Mesendoderm (in vitro differentiated cells): ENCODE results near the gene PTPN2.
"Not testable (repeated sequence)": the region's sequence is repeated elsewhere in the genome, so short reads cannot be mapped to it uniquely, and the experiment has no call there.

Experiments
- DNase-seq: peaks from one replicate; pipeline ENCODE4 v3.0.0; 2013
- H2AK5ac ChIP-seq: 2 replicates; pipeline ENCODE4 v1.6.1; 2013; ENCODE audit warnings: low read length, inconsistent platforms
- H2BK120ac ChIP-seq: 2 replicates; pipeline ENCODE4 v1.6.1; 2013; ENCODE audit warnings: low read depth, mild to moderate bottlenecking, low read length, moderate library complexity, mixed read lengths
- H2BK15ac ChIP-seq: replicated peaks from 2 replicates; pipeline ENCODE4 v1.6.1; 2013; ENCODE audit warnings: low read depth, mild to moderate bottlenecking, moderate library complexity
- H2BK5ac ChIP-seq: 2 replicates; pipeline ENCODE4 v1.6.1; 2013; ENCODE audit warnings: low read length, inconsistent platforms
- H3K18ac ChIP-seq: 2 replicates; pipeline ENCODE4 v1.6.1; 2013; ENCODE audit warnings: mild to moderate bottlenecking, low read length, mixed read lengths
- H3K23ac ChIP-seq: one replicate; pipeline ENCODE4 v1.6.1; 2013; ENCODE audit warnings: low read length
- H3K27ac ChIP-seq: 2 replicates; pipeline ENCODE4 v1.5.1; 2013; ENCODE audit warnings: low read depth, mild to moderate bottlenecking, inconsistent platforms, low read length, moderate library complexity
- H3K27me3 ChIP-seq: 2 replicates; pipeline ENCODE4 v1.6.1; 2013; ENCODE audit warnings: low read length, control low read depth, mild to moderate bottlenecking, inconsistent platforms; ENCODE audit not compliant: insufficient read depth, poor library complexity
- H3K36me3 ChIP-seq: 2 replicates; pipeline ENCODE4 v1.6.1; 2013; ENCODE audit warnings: low read length, inconsistent platforms; ENCODE audit not compliant: control insufficient read depth, insufficient read depth
- H3K4ac ChIP-seq: one replicate; pipeline ENCODE4 v1.6.1; 2013; ENCODE audit warnings: low read depth, mild to moderate bottlenecking, low read length, moderate library complexity
- H3K4me1 ChIP-seq: 2 replicates; pipeline ENCODE4 v1.6.1; 2013; ENCODE audit warnings: low read depth, low read length, inconsistent platforms; ENCODE audit not compliant: control insufficient read depth
- H3K4me2 ChIP-seq: 2 replicates; pipeline ENCODE4 v1.6.1; 2013; ENCODE audit warnings: low read length
- H3K4me3 ChIP-seq: 2 replicates; pipeline ENCODE4 v1.5.1; 2013; ENCODE audit warnings: mild to moderate bottlenecking, low read length
- H3K56ac ChIP-seq: one replicate; pipeline ENCODE4 v1.6.1; 2013; ENCODE audit warnings: low read length
- H3K79me1 ChIP-seq: 2 replicates; pipeline ENCODE4 v1.6.1; 2013; ENCODE audit warnings: low read length, inconsistent platforms
- H3K79me2 ChIP-seq: 2 replicates; pipeline ENCODE4 v1.6.1; 2013; ENCODE audit warnings: mild to moderate bottlenecking, low read length; ENCODE audit not compliant: control insufficient read depth, insufficient read depth
- H3K9ac ChIP-seq: 2 replicates; pipeline ENCODE4 v1.6.1; 2013; ENCODE audit warnings: low read length, inconsistent platforms
- H4K5ac ChIP-seq: one replicate; pipeline ENCODE4 v1.6.1; 2013; ENCODE audit warnings: low read length
- H4K8ac ChIP-seq: one replicate; pipeline ENCODE4 v1.6.1; 2013; ENCODE audit warnings: low read depth, mild to moderate bottlenecking, control low read depth, low read length, moderate library complexity
- WGBS: extraction: QIAGEN DNeasy Blood & Tissue Kit; methylation state at CpG from one replicate; pipeline ENCODE4 v1.1.7; 2013; ENCODE audit warnings: low lambda C conversion rate, missing lambda C conversion rate; ENCODE audit not compliant: insufficient coverage; ENCODE audit errors: extremely low coverage; 5-methylcytosine and 5-hydroxymethylcytosine counted together

PTPN2 gene

GRCh38 chr18:12882453-12883371, 1.3 kb downstream of the PTPN2 start:
- no peak overlapping the region for H4K5ac ChIP-seq
- H3K27me3 ChIP-seq: no peaks in the 10 kb centered on the region
- H3K27ac ChIP-seq: peak overlapping the region; percentile 95
- DNase-seq: peak; percentile 10
- no peak overlapping the region for H2BK5ac ChIP-seq
- peak overlapping the region; percentile 86 for H3K56ac ChIP-seq
- peaks cover 20% of the 10 kb centered on the region for H3K79me1 ChIP-seq
- peaks cover 48% of the 10 kb centered on the region for H3K79me2 ChIP-seq
- peak overlapping the region; percentile 85 for H3K4me2 ChIP-seq
- peak overlapping the region; percentile 62 for H3K4ac ChIP-seq
- no peak overlapping the region for H2BK15ac ChIP-seq
- no peak overlapping the region for H2BK120ac ChIP-seq
- peaks cover 24% of the 10 kb centered on the region for H3K4me1 ChIP-seq
- H3K4me3 ChIP-seq: peak overlapping the region; percentile 80
- no peak overlapping the region for H4K8ac ChIP-seq
- no peak overlapping the region for H2AK5ac ChIP-seq
- peak overlapping the region; percentile 95 for H3K18ac ChIP-seq
- peak overlapping the region; percentile 94 for H3K9ac ChIP-seq
- WGBS: 100% methylated on average over 1 of the region's 22 CpGs
- no peaks in the 10 kb centered on the region for H3K36me3 ChIP-seq
- peak overlapping the region; percentile 52 for H3K23ac ChIP-seq

- H3K4me1 ChIP-seq: peaks cover 19% of the 10 kb centered on the region
Measured at GRCh38 chr18:12880541-12880910, 3.5 kb downstream of the PTPN2 start.

GRCh38 chr18:12879840-12880540, 4.0 kb downstream of the PTPN2 start:
- Histone ChIP-seq H2AK5ac (no peak overlapping the region), H3K23ac (no peak overlapping the region), H2BK120ac (no peak overlapping the region), H3K9ac (peak overlapping the region; percentile 16), H4K8ac (no peak overlapping the region), H3K27me3 (no peaks in the 10 kb centered on the region), H4K5ac (no peak overlapping the region), H3K36me3 (no peaks in the 10 kb centered on the region), H2BK5ac (no peak overlapping the region), H3K4me1 (peaks cover 19% of the 10 kb centered on the region), H3K4ac (no peak overlapping the region), H3K18ac (no peak overlapping the region), H3K79me2 (peaks cover 68% of the 10 kb centered on the region), H2BK15ac (no peak overlapping the region), H3K4me2 (no peak overlapping the region), H3K79me1 (peaks cover 28% of the 10 kb centered on the region), H3K56ac (peak overlapping the region; percentile 40), H3K4me3 (no peak overlapping the region), H3K27ac (no peak overlapping the region)
- no CpG with 5 or more reads among the region's 8 CpGs for WGBS
- peak; percentile 51 for DNase-seq

More at GRCh38 chr18:12880541-12880910, 3.5 kb downstream of the PTPN2 start:
- 100% methylated on average over 1 of the region's 2 CpGs for WGBS
- Histone ChIP-seq H3K56ac (no peak overlapping the region), H2BK5ac (no peak overlapping the region), H3K36me3 (no peaks in the 10 kb centered on the region), H3K79me2 (peaks cover 68% of the 10 kb centered on the region), H2BK120ac (no peak overlapping the region), H4K8ac (no peak overlapping the region), H3K9ac (peak overlapping the region; percentile 16), H2BK15ac (no peak overlapping the region), H3K79me1 (peaks cover 28% of the 10 kb centered on the region), H3K4me3 (no peak overlapping the region), H4K5ac (no peak overlapping the region), H3K27me3 (no peaks in the 10 kb centered on the region), H3K18ac (no peak overlapping the region), H3K4ac (no peak overlapping the region), H3K27ac (no peak overlapping the region), H3K4me2 (no peak overlapping the region), H3K23ac (no peak overlapping the region), H2AK5ac (no peak overlapping the region)
- DNase-seq: no peak

- not testable (repeated sequence) for H3K56ac ChIP-seq, H3K4me2 ChIP-seq, H3K4ac ChIP-seq, H3K36me3 ChIP-seq, H2BK5ac ChIP-seq, H2AK5ac ChIP-seq, H3K4me3 ChIP-seq, H2BK15ac ChIP-seq, H2BK120ac ChIP-seq, H3K4me1 ChIP-seq, H4K5ac ChIP-seq, H3K18ac ChIP-seq, H3K9ac ChIP-seq, H4K8ac ChIP-seq, H3K23ac ChIP-seq, H3K27ac ChIP-seq, H3K27me3 ChIP-seq, DNase-seq
- H3K79me2 ChIP-seq: peaks cover 47% of the 10 kb centered on the region
- H3K79me1 ChIP-seq: peaks cover 16% of the 10 kb centered on the region
- no CpG with 5 or more reads among the region's 2 CpGs for WGBS
Measured at GRCh38 chr18:12874992-12875391, 9.0 kb downstream of the PTPN2 start.

- not testable (repeated sequence) for H2BK15ac ChIP-seq, H3K9ac ChIP-seq, H4K5ac ChIP-seq, H3K4me1 ChIP-seq, H3K27ac ChIP-seq, H3K36me3 ChIP-seq, DNase-seq, H2BK5ac ChIP-seq, H3K23ac ChIP-seq, H3K4ac ChIP-seq, H3K56ac ChIP-seq, H4K8ac ChIP-seq, H3K18ac ChIP-seq, H3K4me3 ChIP-seq, H3K4me2 ChIP-seq, H2BK120ac ChIP-seq, H3K27me3 ChIP-seq, H2AK5ac ChIP-seq
- WGBS: no CpG with 5 or more reads among the region's 48 CpGs
- peaks cover 14% of the 10 kb centered on the region for H3K79me1 ChIP-seq
- H3K79me2 ChIP-seq: peaks cover 42% of the 10 kb centered on the region
Measured at GRCh38 chr18:12873961-12874567, 10.0 kb downstream of the PTPN2 start.
